Measurements from ENCODE around the gene CCDC24. TPM values are rescaled to one million over a fixed set of nuclear protein-coding genes. Genes with fewer than 3 reads are reported as not detected.

Gene CCDC24
- polyA plus RNA-seq, 4 donors, result 5.8 to 35.1 (median 24.2) TPM

DNA sequence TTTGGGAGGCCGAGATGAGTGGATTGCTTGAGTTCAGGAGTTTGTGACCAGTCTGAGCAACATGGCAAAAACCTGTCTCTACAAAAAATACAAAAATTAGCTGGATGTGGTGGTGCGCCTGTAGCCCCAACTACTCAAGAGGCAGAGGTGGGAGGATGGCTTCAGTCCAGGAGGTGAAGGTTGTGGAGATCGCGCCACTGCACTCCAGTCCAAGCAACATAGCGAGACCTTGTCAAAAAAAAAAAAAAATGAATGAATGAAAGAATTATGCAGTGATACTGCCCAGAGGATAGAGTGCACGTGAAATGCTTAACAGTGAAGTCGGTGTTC lies 22.0 kb upstream of the CCDC24 start:
- no peaks in the 10 kb centered on the region for H3K27me3 ChIP-seq (ENCODE audit: control insufficient read depth in 3 of 3, insufficient read depth in 3 of 3, low read length in 3 of 3)
- H3K27ac ChIP-seq (ENCODE audit: low read depth in 1 of 3, low read length in 2 of 3), result no peak overlapping the region
- FAIRE-seq, result no peak
- no peak for DNase-seq
- peaks cover 0 to 53% (median 0%) of the 10 kb centered on the region in 3 donors for H3K36me3 ChIP-seq (ENCODE audit: control insufficient read depth in 3 of 3, insufficient read depth in 2 of 3, low read depth in 1 of 3, low read length in 3 of 3)
- H3K4me3 ChIP-seq (ENCODE audit: low read depth in 1 of 3, low read length in 3 of 3), result peak overlapping the region in 1 of 3 donors; percentile 70
- H3K9me3 ChIP-seq (ENCODE audit: control insufficient read depth in 2 of 2, insufficient read depth in 1 of 2, low read depth in 1 of 2, low read length in 1 of 2), result peaks cover 0 to 8% of the 10 kb centered on the region in 2 donors
- WGBS, 3 donors, result 58 to 67% (median 60%) methylated on average over 7 of the region's 7 CpGs
- H3K4me1 ChIP-seq (ENCODE audit: control insufficient read depth in 3 of 3, insufficient read depth in 2 of 3, low read depth in 1 of 3, low read length in 2 of 3), result peaks cover 6 to 11% (median 9%) of the 10 kb centered on the region in 3 donors

DNA sequence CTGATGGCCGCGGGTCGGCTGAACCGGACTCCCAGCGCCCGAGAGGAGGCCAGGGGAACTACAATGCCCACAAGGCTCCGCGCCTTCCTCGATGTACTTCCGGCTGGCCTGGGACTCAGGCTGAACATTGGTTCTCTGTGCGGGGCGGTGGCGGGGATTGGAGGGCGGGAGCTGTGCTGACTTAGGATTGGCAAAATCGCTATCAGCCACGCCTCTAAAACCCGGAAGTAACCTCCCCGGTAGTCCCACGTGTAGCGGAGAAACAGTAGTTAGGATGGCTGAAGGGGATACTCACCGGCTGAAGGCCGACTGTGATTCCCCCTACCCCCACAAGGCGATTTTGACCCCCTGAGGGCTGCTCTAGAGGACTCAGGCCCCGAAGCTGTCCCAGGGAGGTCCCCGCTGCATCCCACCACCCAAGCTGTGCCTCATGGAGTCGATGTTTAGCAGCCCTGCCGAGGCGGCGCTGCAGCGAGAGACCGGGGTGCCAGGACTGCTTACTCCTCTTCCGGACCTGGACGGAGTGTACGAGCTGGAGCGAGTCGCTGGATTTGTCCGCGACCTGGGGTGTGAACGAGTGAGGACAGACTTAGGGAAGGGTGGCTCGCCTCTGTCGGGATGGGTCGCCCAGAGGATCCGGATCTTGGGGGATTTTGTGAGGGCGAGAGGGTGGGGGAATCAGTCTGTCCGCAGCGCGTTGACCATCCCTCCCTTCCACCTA lies 21.5 kb upstream of the CCDC24 start, which contains the start of gene DPH2:
Gene DPH2 (plus strand): TSS at position 265 of the 721 bp plus-strand sequence. CDS start 166 bp downstream, at position 431.
- peak within 1 kb of the TSS; percentile 67 to 74 (median 70) for H3K4me3 ChIP-seq (ENCODE audit: low read depth in 1 of 3, low read length in 3 of 3)
- WGBS, 3 donors, result 0 to 1% (median 1%) methylated on average over 46 to 47 of the region's 47 CpGs
- peaks cover 0 to 8% of the 10 kb centered on the region in 2 donors for H3K9me3 ChIP-seq (ENCODE audit: control insufficient read depth in 2 of 2, insufficient read depth in 1 of 2, low read depth in 1 of 2, low read length in 1 of 2)
- DNase-seq, result peak; percentile 97
- no peak within 1 kb of the TSS for H3K27ac ChIP-seq (ENCODE audit: low read depth in 1 of 3, low read length in 2 of 3)
- H3K36me3 ChIP-seq (ENCODE audit: control insufficient read depth in 3 of 3, insufficient read depth in 2 of 3, low read depth in 1 of 3, low read length in 3 of 3), result peaks cover 0 to 49% (median 0%) of the 10 kb centered on the region in 3 donors
- no peak for FAIRE-seq
- peaks cover 6 to 11% (median 9%) of the 10 kb centered on the region in 3 donors for H3K4me1 ChIP-seq (ENCODE audit: control insufficient read depth in 3 of 3, insufficient read depth in 2 of 3, low read depth in 1 of 3, low read length in 2 of 3)
- no peaks in the 10 kb centered on the region for H3K27me3 ChIP-seq (ENCODE audit: control insufficient read depth in 3 of 3, insufficient read depth in 3 of 3, low read length in 3 of 3)

DNA sequence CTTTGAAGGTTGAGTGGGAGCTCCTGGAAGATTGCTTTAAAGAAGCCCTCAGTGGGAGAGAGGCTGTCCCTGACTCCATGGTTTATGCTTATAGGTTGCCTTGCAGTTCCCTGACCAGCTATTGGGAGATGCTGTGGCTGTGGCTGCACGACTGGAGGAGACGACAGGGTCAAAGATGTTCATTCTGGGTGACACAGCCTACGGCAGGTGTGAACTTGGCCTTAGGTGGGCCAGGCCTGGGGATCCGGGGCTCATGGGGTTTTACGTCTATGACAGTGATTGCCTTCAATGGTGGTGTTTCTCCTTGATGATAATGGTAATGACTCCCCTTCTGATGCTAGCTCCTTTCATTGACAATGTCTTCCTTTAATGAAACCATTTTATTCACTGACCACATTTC lies 20.9 kb upstream of the CCDC24 start:
- DNase-seq (no peak), FAIRE-seq (no peak)
- peaks cover 0 to 8% of the 10 kb centered on the region in 2 donors for H3K9me3 ChIP-seq (ENCODE audit: control insufficient read depth in 2 of 2, insufficient read depth in 1 of 2, low read depth in 1 of 2, low read length in 1 of 2)
- H3K36me3 ChIP-seq (ENCODE audit: control insufficient read depth in 3 of 3, insufficient read depth in 2 of 3, low read depth in 1 of 3, low read length in 3 of 3), result peaks cover 0 to 49% (median 0%) of the 10 kb centered on the region in 3 donors
- peaks cover 6 to 11% (median 9%) of the 10 kb centered on the region in 3 donors for H3K4me1 ChIP-seq (ENCODE audit: control insufficient read depth in 3 of 3, insufficient read depth in 2 of 3, low read depth in 1 of 3, low read length in 2 of 3)
- peak overlapping the region; percentile 67 to 74 (median 70) for H3K4me3 ChIP-seq (ENCODE audit: low read depth in 1 of 3, low read length in 3 of 3)
- WGBS, 3 donors, result 26 to 48% (median 32%) methylated on average over 5 of the region's 5 CpGs
- no peak overlapping the region for H3K27ac ChIP-seq (ENCODE audit: low read depth in 1 of 3, low read length in 2 of 3)
- no peaks in the 10 kb centered on the region for H3K27me3 ChIP-seq (ENCODE audit: control insufficient read depth in 3 of 3, insufficient read depth in 3 of 3, low read length in 3 of 3)

DNA sequence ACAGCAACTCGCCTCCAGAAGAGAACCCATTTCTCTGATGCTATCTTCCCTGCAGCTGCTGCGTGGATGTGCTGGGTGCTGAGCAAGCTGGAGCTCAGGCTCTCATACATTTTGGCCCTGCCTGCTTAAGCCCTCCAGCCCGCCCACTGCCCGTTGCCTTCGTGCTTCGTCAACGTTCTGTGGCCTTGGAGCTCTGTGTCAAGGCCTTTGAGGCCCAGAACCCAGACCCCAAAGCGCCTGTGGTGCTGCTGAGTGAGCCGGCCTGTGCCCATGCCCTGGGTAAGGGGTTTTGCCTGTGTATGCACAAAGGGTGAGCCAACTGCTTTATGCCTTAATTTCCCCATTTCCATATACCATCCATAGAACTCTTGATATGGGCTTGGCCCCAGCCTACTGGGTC lies 20.5 kb upstream of the CCDC24 start:
- 87 to 90% (median 87%) methylated on average over 9 of the region's 9 CpGs for WGBS, 3 donors
- DNase-seq, result no peak
- Histone ChIP-seq H3K4me1 (ENCODE audit: control insufficient read depth in 3 of 3, insufficient read depth in 2 of 3, low read depth in 1 of 3, low read length in 2 of 3) (peaks cover 10 to 13% (median 12%) of the 10 kb centered on the region in 3 donors), H3K4me3 (ENCODE audit: low read depth in 1 of 3, low read length in 3 of 3) (no peak overlapping the region), H3K9me3 (ENCODE audit: control insufficient read depth in 2 of 2, insufficient read depth in 1 of 2, low read depth in 1 of 2, low read length in 1 of 2) (peaks cover 0 to 8% of the 10 kb centered on the region in 2 donors), H3K36me3 (ENCODE audit: control insufficient read depth in 3 of 3, insufficient read depth in 2 of 3, low read depth in 1 of 3, low read length in 3 of 3) (peaks cover 0 to 46% (median 0%) of the 10 kb centered on the region in 3 donors), H3K27me3 (ENCODE audit: control insufficient read depth in 3 of 3, insufficient read depth in 3 of 3, low read length in 3 of 3) (no peaks in the 10 kb centered on the region), H3K27ac (ENCODE audit: low read depth in 1 of 3, low read length in 2 of 3) (no peak overlapping the region)
- no peak for FAIRE-seq

DNA sequence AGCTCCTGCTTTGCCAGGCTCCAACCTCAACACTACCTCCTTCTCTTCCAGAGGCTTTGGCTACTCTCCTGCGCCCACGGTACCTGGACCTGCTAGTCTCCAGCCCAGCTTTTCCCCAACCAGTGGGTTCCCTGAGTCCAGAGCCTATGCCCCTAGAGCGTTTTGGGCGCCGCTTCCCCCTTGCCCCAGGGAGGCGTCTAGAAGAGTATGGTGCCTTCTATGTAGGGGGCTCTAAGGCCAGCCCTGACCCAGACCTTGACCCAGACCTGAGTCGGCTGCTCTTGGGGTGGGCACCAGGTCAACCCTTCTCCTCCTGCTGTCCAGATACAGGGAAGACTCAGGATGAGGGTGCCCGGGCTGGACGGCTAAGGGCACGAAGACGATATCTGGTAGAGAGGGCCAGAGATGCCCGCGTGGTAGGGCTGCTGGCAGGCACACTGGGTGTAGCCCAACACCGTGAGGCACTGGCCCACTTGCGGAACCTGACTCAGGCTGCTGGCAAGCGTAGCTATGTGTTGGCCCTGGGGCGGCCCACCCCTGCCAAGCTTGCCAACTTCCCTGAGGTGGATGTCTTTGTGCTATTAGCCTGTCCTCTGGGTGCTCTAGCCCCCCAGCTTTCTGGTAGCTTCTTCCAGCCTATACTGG lies 19.9 kb upstream of the CCDC24 start:
- no peak for FAIRE-seq
- H3K36me3 ChIP-seq (ENCODE audit: control insufficient read depth in 3 of 3, insufficient read depth in 2 of 3, low read depth in 1 of 3, low read length in 3 of 3), result peaks cover 0 to 46% (median 0%) of the 10 kb centered on the region in 3 donors
- peaks cover 16 to 19% (median 16%) of the 10 kb centered on the region in 3 donors for H3K4me1 ChIP-seq (ENCODE audit: control insufficient read depth in 3 of 3, insufficient read depth in 2 of 3, low read depth in 1 of 3, low read length in 2 of 3)
- no peaks in the 10 kb centered on the region for H3K27me3 ChIP-seq (ENCODE audit: control insufficient read depth in 3 of 3, insufficient read depth in 3 of 3, low read length in 3 of 3)
- WGBS, 3 donors, result 95 to 97% (median 97%) methylated on average over 17 of the region's 17 CpGs
- DNase-seq, result no peak
- peaks cover 0 to 8% of the 10 kb centered on the region in 2 donors for H3K9me3 ChIP-seq (ENCODE audit: control insufficient read depth in 2 of 2, insufficient read depth in 1 of 2, low read depth in 1 of 2, low read length in 1 of 2)
- no peak overlapping the region for H3K4me3 ChIP-seq (ENCODE audit: low read depth in 1 of 3, low read length in 3 of 3)
- H3K27ac ChIP-seq (ENCODE audit: low read depth in 1 of 3, low read length in 2 of 3), result no peak overlapping the region

DNA sequence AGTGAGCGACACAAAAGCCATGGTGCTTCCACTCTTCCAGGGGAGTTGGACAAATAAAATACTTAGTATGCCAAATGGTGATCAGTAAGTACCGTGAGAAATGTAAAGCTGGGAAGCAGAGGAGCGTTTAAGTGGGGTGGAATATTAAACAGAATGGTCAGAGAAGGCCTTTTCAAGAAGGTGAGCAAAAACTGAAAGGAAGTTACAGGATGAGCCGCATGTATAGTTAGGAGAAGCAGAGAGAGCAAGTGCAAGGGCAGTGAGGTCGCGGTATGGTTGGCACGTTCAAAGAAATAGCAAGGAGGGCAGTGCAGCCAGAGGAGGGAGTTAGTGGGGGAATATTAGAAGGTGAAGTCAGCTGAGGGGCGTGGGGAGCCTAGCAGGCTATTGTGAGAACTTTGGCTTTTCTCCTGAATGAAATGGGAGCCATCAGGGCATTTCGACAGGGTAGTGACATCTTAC lies 17.4 kb upstream of the CCDC24 start:
- no peak for DNase-seq
- Histone ChIP-seq H3K4me1 (ENCODE audit: control insufficient read depth in 3 of 3, insufficient read depth in 2 of 3, low read depth in 1 of 3, low read length in 2 of 3) (peaks cover 21 to 42% (median 21%) of the 10 kb centered on the region in 3 donors), H3K36me3 (ENCODE audit: control insufficient read depth in 3 of 3, insufficient read depth in 2 of 3, low read depth in 1 of 3, low read length in 3 of 3) (peaks cover 0 to 48% (median 3%) of the 10 kb centered on the region in 3 donors), H3K4me3 (ENCODE audit: low read depth in 1 of 3, low read length in 3 of 3) (peak overlapping the region; percentile 90 to 96 (median 90)), H3K27me3 (ENCODE audit: control insufficient read depth in 3 of 3, insufficient read depth in 3 of 3, low read length in 3 of 3) (no peaks in the 10 kb centered on the region), H3K27ac (ENCODE audit: low read depth in 1 of 3, low read length in 2 of 3) (peak overlapping the region; percentile 90 to 93 (median 91)), H3K9me3 (ENCODE audit: control insufficient read depth in 2 of 2, insufficient read depth in 1 of 2, low read depth in 1 of 2, low read length in 1 of 2) (no peaks in the 10 kb centered on the region)
- FAIRE-seq, result no peak
- WGBS, 3 donors, result 22 to 36% (median 29%) methylated on average over 9 of the region's 9 CpGs

DNA sequence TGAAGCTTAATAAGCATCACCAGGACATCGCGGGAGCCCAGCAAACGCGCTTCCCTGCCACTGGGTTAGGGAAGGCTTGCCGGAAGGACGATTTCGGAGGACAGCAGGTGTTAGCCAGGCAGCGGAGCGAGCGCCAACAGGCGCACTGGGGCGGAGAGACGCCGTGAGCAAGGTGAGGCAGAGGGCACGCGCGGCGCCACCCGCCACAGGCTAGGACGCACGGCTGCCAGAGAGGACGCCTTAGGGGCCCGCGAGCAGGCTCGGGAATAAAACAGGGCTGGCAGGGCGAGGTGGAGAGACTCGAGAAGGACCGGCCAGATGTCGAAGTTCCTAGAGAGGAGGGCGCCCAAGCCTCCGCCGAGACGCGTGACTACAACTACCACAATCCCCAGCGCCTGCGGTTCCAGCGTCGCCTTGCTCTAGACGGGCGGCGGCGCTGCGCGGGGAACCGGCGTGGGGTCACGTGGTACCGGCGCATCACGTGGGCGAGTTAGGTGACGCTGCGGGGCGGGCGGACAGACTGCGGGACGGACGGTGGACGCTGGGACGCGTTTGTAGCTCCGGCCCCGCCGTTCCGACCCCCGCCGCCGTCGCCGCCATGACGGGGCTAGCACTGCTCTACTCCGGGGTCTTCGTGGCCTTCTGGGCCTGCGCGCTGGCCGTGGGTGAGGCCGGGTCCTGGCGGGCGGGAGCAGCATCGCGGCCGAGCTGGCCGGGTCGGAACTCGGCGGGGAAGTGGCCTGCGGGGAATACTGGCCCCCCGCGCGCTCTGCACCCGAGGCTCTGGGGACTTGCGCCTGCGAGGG lies 16.8 kb upstream of the CCDC24 start, which contains the start of gene ATP6V0B:
Gene ATP6V0B (plus strand): TSS at position 518 of the 806 bp plus-strand sequence. CDS start 81 bp downstream, at position 599.
- peak within 1 kb of the TSS; percentile 90 to 93 (median 91) for H3K27ac ChIP-seq (ENCODE audit: low read depth in 1 of 3, low read length in 2 of 3)
- H3K36me3 ChIP-seq (ENCODE audit: control insufficient read depth in 3 of 3, insufficient read depth in 2 of 3, low read depth in 1 of 3, low read length in 3 of 3), result peaks cover 0 to 48% (median 3%) of the 10 kb centered on the region in 3 donors
- peak; percentile 95 to 98 for DNase-seq
- no peak for FAIRE-seq
- peaks cover 21 to 42% (median 21%) of the 10 kb centered on the region in 3 donors for H3K4me1 ChIP-seq (ENCODE audit: control insufficient read depth in 3 of 3, insufficient read depth in 2 of 3, low read depth in 1 of 3, low read length in 2 of 3)
- 0% methylated on average over 83 to 93 of the region's 93 CpGs for WGBS, 3 donors
- H3K4me3 ChIP-seq (ENCODE audit: low read depth in 1 of 3, low read length in 3 of 3), result peak within 1 kb of the TSS; percentile 90 to 96 (median 90)
- H3K9me3 ChIP-seq (ENCODE audit: control insufficient read depth in 2 of 2, insufficient read depth in 1 of 2, low read depth in 1 of 2, low read length in 1 of 2), result no peaks in the 10 kb centered on the region
- H3K27me3 ChIP-seq (ENCODE audit: control insufficient read depth in 3 of 3, insufficient read depth in 3 of 3, low read length in 3 of 3), result no peaks in the 10 kb centered on the region

Data from small intestine (tissue), 7 donors.